Panc1 (cell line): Measurements from ENCODE around the gene LIX1.

ENCODE experiments used
- CTCF ChIP-seq: fragments of 450-650 bp; IDR thresholded peaks from 2 replicates; pipeline ENCODE4 v1.5.1; 2017; ENCODE audit warnings: mild to moderate bottlenecking
- POLR2AphosphoS5 ChIP-seq: IDR thresholded peaks from 2 replicates; pipeline ENCODE4 v1.6.1; 2012; ENCODE audit warnings: mild to moderate bottlenecking, low read depth, low read length, moderate library complexity
- REST ChIP-seq, 2 experiments: IDR thresholded peaks; 2 replicates each; pipeline ENCODE4 v1.6.1; 2011 to 2012; ENCODE audit warnings: low read depth in 2 of 2, control low read depth in 1 of 2, low read length in 1 of 2, mild to moderate bottlenecking in 1 of 2, moderate library complexity in 1 of 2; ENCODE audit not compliant: insufficient read depth in 1 of 2
- SIN3A ChIP-seq: IDR thresholded peaks from 2 replicates; pipeline ENCODE4 v1.6.1; 2012; ENCODE audit warnings: low read depth, mild to moderate bottlenecking, low read length, moderate library complexity, borderline replicate concordance; ENCODE audit not compliant: insufficient read depth

GRCh38 chr5:97096846-97097245 is 45.6 kb downstream of the LIX1 start:
- TF ChIP-seq CTCF (no peak), REST (IDR thresholded peaks at IDR 0.05; ENCODE audit: insufficient read depth in 1 of 2, low read depth in 2 of 2, low read length in 1 of 2) (no peak), POLR2AphosphoS5 (no peak), SIN3A (no peak)
